Gastroesophageal sphincter (tissue), 3 donors: ENCODE measurements around the gene CORIN.

Experiments used
- POLR2AphosphoS5 ChIP-seq: sonication (generic); formaldehyde crosslinking; IDR thresholded peaks from one replicate; pipeline ENCODE4 v1.6.1; 2017; ENCODE audit warnings: antibody characterized with exemption
- TF ChIP-seq, protein P1 (sequence below), 4 experiments: fragments of 200-600 bp in 2 of 4; fragments of 450-650 bp in 2 of 4; sonication (generic) in 1 of 4; IDR thresholded peaks; one replicate each; pipeline ENCODE4 v1.5.1; 2017 to 2019; ENCODE audit warnings: antibody characterized with exemption in 4 of 4, mild to moderate bottlenecking in 2 of 4, moderate library complexity in 2 of 4

DNA sequence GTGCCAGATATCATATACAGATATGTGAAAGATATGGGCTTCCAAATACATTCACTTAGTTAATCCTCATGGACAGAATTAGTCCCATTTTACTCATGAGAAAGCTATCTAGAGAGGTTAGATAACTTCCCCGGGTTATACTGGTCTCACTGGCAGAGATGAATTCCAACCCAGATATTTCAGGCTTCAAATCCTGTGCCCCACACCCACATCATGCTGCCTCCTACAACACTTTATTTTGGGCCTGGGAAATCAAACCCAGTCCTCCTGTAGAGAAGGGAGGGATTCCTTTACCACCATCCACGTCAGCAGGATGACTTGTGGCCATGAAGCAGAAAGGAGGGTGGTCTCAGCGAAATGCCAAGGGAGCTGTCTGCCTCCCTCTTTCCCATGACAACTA is 239.0 kb downstream of the CORIN start:
- TF ChIP-seq, protein P1, sequence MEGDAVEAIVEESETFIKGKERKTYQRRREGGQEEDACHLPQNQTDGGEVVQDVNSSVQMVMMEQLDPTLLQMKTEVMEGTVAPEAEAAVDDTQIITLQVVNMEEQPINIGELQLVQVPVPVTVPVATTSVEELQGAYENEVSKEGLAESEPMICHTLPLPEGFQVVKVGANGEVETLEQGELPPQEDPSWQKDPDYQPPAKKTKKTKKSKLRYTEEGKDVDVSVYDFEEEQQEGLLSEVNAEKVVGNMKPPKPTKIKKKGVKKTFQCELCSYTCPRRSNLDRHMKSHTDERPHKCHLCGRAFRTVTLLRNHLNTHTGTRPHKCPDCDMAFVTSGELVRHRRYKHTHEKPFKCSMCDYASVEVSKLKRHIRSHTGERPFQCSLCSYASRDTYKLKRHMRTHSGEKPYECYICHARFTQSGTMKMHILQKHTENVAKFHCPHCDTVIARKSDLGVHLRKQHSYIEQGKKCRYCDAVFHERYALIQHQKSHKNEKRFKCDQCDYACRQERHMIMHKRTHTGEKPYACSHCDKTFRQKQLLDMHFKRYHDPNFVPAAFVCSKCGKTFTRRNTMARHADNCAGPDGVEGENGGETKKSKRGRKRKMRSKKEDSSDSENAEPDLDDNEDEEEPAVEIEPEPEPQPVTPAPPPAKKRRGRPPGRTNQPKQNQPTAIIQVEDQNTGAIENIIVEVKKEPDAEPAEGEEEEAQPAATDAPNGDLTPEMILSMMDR (IDR thresholded peaks at IDR 0.05) = no peak
- TF ChIP-seq POLR2AphosphoS5 = no peak
